IPS DF 19.7 (cell line): Measurements from ENCODE around the gene OXSR1.
"Not testable (repeated sequence)": the region's sequence is repeated elsewhere in the genome, so short reads cannot be mapped to it uniquely, and the experiment has no call there.

Source experiments
- DNase-seq: peaks from one replicate; pipeline ENCODE4 v3.0.0-alpha.2; 2013; ENCODE audit warnings: low read depth, low spot score

Gene OXSR1

DNA sequence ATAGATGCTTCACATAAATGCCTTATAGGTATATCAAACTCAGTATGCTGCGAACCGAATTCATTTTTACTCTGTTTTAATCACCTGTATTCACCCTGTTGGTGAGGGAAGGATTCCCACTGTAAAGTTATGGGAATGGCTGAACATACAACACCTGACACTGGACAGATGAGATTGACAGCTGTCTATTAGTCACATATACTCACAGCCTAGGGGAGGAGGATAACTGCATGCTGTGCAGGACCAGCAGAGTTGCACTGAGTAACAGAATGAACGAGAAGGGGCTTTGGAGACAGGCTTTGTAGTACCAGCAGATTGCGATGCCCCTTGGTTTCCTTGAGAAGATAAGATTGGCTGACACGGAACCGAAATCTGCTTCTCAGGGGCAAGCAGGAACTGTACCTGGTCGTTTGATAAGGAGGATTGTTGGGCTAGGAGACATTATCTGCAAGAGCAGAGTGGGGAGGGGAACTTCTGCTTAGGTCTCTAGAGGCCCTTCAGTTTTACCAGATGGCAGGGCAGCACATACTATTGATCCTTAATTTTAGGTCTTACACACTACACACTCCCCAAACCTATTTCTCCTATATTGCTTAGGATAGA lies 56.8 kb downstream of the OXSR1 start:
- DNase-seq = no peak

DNA sequence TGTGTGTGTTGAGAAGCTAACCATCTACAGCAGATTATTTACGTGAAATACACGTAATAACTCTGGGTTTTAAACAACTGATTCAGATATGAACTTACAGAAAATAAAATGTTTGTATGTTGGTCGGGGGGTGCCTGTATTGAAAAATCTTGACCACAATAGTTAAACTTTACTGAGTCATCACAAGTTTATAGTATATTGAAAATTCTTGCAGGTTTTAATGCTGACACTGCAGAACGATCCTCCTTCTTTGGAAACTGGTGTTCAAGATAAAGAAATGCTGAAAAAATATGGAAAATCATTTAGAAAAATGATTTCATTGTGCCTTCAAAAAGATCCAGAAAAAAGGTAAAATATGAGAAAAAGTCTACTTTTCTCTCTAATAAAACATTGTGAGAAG lies 59.0 kb downstream of the OXSR1 start:
- DNase-seq = no peak

DNA sequence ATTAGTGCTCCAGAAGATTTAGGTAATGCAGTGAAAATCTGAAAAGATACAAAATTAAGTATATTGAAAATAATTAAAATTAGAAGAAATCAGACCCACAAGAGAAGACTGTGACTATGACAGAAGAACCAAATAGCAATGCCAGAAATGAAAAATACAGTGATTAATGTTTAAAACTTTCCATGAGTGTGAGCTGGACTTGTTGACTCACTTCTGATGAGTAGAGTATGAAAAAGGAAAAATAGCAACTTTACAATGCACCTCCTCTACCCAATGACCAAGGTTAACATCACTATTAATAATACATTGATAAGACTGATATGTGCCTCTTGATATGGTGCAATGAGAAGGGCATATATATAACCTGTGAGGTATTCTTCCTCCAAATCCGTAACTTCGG lies 60.9 kb downstream of the OXSR1 start:
- no peak for DNase-seq

DNA sequence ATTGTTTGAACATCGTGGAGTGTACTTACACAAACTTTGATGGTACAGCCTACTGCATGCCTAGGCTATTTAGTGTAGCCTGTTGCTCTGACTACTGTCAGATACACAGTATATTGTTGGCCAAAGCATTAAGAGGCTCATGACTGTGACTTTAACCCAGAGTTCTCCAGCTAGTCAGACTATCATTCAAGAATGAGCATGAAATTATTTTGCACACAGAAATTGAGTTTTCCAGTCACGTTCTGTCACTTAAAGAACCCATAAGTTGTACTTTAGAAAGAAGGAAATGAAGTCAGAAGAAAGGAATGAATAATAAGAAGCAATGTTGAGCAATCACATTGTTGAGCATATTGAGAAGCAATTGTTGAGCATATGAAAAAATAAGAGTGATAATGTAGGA lies 62.7 kb downstream of the OXSR1 start:
- DNase-seq = no peak

DNA sequence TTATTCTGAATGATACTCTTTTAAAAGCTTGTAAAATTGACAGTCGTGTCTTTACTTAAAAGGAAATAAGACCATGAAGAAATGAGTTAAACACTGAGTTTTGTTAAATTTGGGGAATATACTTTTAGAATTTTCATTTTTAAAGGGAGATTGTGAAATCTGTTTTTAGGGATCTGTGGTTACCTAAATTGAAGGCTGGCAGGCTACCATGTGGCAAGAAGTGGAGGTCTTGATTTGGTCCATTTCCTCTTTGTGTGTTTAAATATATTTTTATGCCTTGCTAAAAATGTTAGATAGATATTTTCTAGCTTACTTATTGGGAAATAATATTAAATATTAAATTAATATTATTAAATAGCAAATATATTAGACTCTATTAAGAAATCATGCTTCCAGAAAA lies 63.7 kb downstream of the OXSR1 start:
- no peak for DNase-seq

DNA sequence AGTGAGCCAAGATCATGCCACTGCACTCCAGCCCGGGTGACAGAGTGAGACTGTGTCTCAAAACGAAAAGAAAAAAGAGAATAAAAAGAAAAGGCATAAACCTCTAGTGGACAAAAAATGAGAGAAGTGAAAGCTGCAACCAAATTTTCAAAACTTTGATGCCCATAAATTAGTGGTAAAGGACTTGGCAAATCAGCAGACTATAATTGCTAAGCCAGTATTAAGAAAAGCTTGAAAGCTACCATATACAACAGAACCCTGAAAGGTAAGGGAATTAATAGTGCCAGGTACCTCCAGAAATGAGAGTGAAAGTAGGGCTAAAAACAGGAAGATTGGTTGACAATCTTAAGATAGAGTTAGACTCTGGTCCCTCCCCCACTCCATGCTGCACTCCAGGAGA lies 67.4 kb downstream of the OXSR1 start:
- no peak for DNase-seq

DNA sequence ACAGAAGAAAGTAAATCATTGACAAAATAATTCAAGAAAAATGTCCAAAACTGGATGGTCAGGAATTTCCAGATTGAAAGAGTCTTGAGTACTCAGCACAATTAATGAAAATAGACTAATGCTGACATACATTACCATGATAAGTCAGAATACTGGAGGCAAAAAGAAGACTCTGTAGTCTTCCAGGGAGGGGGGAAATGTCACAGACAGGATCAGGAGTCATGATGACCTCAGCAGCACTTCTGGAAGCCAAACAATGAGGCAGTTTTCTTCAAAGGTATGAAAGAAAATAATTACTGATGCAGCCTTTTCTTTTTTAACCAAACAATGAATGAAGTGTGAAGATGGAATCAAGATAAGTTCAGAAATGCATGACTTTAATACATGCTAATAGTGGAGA lies 70.1 kb downstream of the OXSR1 start:
- DNase-seq = no peak

DNA sequence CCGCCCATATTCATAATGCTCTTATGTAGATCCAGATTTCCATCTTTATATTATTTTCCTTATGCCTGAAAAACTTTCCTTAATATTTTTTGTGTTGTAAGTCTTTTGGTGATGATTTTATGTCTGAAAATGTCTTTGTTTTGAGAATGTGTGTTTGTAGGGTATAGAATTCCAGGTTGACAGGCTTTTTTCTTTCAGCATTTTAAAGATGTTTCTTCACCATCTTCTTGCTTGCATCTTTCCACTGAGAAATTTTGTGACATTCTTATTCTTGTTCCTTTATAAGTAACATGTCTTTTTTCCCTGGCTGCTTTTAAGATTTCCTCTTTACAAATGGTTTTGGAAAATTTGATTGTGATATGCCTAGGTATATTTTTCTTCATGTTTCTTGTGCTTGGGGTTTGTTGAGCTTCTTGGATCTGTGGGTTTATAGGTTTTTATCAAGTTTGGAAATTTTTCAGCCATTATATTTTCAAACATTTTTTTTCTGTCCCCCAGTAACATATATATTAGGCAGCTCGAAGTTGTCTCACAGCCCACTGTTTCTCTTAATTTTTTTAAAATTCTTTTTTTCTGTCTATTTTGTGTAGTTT lies 73.2 kb downstream of the OXSR1 start:
- no peak for DNase-seq

DNA sequence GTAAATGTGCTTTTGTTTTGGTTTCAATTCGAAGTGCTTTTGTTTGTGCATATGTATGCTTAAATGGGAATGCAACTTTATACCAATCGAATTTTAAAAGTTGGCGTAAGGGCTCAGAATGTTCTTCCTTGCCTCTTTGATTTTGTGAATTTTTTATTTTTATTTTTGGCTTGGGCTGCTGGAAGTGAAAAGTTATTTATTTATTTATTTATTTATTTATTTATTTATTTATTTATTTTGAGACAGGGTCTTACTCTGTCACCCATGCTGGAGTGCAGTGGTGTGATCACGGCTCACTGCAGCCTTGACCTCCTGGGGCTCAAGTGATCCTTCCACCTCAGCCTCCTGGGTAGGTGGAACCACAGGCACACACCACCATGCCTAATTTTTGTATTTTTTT lies 77.5 kb downstream of the OXSR1 start:
- DNase-seq = not testable (repeated sequence)

DNA sequence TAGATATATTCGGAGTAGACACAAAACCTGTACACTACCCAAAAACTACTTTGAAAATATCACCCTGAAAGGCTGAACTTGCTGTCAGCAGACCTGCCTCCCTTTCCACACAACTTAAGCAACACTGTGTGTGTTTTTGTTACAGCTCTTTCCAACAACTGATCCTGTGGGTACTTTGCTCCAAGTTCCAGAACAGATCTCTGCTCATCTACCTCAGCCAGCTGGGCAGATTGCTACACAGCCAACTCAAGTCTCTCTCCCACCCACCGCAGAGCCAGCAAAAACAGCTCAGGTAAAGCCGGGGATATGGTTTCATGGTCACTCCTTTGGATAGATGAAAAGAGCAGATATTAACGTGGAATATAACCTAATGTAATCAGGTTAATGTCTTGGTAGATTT lies 80.6 kb downstream of the OXSR1 start:
- DNase-seq = no peak

DNA sequence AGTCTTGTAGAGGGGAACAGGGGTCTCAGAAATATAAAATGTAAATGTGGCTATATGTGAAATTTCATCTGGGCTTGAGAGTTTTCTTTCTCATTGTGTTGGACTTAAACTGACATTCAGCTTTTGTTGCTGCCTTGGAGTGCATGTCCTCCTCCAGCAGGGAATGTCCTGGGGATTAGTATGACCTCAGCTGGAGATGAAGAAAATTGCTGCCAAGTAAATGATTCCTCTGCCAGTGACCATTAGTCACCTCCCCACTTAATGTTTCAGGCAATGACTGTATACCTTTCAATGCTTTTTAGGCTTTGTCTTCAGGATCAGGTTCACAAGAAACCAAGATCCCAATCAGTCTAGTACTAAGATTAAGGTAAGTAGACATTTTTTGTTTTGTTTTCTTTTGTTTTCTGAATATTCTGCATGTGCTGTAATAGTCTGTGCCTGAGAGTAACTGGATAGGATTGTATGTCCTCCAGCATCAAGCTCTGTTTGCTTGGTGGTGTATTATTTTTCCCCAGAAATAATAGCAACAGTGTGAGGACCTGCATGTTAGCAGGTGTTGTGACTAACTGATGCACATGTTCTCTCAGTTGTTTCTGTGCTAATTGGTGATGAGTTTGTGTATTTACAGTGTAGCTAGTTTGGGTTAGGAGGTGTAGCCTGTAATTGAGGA lies 82.2 kb downstream of the OXSR1 start:
- no peak for DNase-seq

DNA sequence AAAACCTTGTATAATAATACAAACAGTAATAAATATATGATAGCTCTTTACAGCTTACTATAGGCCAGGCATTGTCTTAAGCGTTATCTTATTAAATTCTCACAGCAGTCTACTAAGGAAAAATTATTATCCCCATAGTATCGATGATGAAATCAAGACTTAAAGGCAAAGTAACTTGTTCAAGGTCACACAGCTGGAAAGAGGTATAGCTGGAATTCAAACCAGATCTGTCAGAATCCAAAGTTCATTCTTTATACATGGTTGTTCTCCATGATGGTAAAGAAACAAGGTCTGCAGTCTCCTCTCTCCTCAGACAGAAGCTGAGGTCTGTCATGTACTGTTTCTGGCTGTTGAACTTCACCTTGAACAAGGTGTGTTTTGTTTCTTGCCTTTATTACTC lies 84.9 kb downstream of the OXSR1 start:
- DNase-seq = no peak

DNA sequence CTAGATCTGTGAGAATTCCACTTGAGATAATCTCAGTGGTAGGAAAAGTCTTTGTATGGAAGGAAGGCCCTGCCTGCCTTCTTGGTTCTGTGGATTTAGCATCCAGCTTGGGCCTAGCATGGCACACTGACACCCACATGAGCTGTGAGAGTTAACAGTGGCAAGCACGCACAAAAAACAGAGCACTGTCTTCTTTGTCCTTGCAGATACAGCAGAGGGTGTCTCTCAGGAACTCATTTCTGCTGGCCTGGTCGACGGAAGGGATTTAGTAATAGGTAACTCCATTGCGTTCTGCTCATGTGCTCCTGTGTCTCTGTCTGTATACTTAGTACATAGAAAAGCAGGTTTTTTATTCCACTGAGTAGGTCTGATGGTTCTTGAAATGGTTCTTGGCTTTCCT lies 85.9 kb downstream of the OXSR1 start:
- DNase-seq = no peak

DNA sequence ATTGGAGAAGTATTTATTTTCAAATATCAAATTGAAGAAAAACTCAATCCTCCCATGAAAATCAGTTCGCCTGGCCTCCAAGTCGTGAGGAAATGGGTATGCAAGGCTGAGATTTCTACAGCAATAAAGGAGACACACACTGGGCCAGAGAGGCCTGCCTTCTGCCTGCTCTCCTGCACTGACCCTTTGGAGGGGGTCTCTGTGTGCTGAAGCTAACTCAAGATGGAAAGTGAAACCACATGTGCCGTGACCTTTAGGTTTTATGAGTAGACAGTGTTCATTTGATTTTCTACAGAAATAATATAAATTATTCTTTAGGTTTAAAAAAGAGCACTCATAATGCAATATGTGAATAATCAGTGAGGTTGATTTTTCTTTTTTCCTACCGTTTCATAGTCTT lies 88.4 kb downstream of the OXSR1 start:
- DNase-seq = no peak

DNA sequence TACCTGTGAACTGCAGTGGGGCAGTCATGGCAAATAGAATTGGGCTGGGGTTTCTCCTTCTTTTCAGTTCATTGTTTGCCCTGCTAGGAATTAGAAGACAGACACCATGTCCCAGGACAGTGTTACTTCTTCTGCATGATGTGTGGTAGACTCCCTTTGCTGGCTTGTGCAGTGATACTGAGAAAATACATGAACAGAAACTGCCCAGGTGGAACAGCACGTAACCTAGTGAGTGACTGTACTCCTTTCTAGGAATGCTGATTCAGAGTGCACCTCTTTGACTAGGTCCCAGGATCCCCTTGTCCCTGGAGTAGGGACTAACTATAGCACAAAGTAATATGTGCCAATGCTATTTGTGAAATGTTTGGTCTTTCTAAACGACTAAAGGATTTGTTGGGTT lies 89.5 kb downstream of the OXSR1 start:
- no peak for DNase-seq

DNA sequence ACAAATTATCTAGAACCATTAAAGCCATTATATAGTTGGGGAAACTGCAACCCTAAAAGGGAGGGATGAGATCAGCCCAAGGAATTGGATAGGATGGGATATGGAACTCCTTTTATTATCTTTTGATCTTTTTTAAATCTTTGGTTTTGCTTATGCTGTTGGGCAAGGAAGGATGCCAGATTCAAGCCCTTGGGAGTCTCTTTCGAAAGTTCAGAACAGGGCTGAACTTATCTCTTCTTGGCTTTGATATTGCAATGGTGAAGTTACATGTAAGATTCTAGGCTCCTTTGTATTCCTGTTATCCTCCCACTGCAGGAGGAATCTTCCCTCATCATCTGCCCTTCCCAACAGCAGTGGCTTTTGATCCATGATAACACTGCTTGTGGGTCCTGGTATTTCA lies 90.3 kb downstream of the OXSR1 start:
- DNase-seq = no peak

DNA sequence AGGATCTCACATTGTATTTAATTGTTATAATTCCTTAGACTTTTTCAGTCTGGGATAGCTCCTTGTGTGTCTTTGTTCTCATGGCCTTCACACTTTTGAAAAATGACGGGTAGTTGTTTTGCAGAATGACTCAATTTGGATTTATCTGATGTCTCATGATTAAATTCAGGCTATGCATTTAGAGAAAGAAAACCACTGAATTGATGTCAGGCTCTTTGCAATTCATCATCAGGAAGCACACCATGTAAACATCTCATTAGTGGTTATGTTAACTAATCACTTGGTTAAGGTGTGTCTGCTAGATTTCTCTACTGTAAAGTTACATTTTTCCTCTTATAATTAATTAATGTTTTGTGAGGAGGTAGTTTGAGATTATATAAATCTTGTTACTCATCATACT lies 92.2 kb downstream of the OXSR1 start:
- DNase-seq = no peak

DNA sequence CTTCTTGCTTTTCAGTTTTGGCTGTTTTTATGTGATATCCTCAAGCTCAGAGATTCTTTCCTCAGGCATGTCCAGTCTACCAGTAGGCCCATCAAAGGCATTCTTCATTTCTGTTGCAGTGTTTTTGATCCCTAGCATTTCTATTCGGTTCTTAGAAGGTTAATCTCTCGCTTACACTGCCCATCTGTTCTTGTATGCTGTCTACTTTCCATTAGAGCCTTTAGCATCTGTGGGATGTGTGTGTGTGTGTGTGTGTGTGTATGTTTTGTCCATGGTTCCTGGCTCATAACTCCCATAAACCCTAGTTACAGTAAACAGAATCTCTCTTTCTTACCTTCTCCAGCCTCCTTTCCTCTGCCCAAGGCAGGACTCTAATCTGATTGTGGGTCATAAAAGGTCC lies 95.1 kb downstream of the OXSR1 start:
- DNase-seq = no peak

DNA sequence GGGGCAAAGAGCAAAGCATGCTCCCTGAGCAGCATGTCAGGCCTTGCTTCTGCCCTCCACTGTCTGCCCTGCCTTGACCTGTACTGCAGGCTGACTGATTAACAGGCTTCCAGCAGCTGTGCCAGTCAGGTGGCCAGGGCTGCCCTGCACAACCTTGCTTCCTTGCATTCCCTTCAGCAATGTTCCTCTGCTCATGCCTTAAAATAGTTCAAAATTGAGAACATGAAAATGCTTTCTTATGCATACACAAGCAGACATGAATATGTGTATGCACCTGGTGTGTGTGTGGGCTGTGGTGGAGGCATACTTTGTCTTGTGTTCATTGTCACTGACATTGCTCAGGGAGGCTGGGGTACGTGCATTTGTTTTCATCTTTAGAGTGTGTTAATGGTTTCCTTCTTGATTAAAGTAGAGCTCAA lies 99.0 kb downstream of the OXSR1 start:
- DNase-seq = no peak

DNA sequence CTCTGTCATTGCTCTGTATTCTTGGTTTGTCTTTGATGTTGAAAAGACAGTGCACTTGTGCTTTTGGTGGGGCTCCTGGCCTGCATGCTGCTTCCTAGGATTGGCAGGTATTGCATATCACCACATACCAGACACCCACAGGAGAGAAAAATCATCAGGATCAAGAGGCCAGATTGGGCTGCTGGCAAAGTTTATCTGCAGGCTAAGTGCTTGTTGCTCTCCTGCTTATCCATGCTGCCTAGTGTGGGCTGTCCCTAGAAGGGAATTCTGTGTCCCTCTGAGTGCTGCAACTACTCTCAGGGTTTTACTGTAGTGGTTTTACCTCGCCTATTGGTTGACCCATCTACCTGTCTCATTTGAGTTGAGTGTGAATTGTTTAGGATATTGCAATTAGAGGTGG lies 99.4 kb downstream of the OXSR1 start:
- DNase-seq = no peak

DNA sequence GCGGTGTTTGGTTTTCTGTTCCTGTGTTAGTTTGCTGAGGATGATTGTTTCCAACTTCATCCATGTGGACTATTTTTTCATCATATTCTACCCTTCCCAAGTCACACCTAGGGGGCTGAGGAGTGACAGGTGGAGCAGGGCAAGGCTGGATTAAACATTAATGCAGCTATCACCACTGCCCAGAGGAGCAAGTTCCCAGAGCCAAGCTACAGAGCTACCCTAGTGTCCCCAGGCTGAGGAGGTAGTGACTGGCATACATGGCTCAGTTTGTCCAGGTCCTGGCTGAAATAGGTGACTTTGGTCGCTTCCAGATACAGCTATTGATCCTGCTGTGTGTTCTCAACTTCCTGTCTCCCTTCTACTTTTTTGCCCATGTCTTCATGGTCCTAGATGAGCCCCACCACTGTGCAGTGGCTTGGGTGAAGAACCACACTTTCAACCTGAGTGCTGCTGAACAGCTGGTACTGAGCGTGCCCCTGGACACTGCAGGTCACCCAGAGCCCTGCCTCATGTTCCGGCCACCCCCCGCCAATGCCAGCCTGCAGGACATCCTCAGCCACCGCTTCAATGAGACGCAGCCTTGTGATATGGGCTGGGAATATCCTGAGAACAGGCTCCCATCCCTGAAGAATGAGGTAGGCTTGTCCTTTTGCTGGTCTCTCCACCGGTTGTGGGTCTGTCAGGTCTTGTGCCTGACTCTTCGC lies 100.4 kb downstream of the OXSR1 start, which contains the start of gene SLC22A13:
TSS of gene SLC22A13 (plus strand) at position 209 of the 704 bp plus-strand sequence. CDS start at position 258, 49 bp downstream.
- DNase-seq = no peak

DNA sequence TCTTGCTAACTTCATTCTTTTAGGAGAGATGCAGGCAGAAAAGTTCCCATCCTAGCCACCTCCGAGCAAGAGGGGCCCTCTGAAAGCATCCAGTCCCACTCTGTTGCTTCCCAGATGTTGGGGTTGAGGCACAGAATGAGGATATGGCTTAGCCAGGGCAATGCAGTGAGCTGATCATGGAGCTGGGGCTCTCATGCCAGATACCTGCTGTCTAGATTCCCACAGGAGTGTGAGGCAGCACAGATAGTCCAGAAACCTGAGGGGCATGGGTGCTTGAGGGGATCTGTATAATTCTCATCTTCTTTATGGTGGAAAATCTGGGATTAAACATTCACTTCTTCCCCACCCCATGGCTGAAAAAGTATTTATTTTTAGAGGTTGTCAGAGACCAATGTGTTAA lies 101.5 kb downstream of the OXSR1 start:
- DNase-seq = no peak

DNA sequence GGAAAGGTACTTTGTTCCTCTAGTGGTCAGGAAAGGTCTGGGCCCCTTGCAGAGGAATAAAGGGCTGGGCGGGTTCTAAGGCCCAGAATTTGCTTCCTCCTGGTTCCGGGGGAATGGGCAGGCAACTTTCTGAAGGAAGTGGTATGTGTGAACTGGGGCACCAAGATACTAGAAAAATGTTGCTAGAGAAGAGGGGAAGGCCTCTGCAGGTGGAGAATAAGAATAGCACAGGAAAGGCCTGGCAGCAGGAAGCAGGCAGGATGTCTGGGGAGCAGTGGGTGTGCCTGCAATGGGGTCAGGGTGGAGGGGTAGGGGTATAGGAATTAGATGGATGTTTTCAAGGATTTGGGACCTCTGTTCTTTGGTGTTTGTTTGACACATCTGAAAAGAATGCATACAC lies 102.3 kb downstream of the OXSR1 start:
- no peak for DNase-seq
